Endothelial cell of hepatic sinusoid (primary cell): ENCODE results near the gene ABHD2.

ENCODE experiments used
- in situ Hi-C: cut with HindIII; loops from 2 replicates; pipeline ENCODE4 v1.10.0; 2017; ENCODE audit warnings: low sequenced_read_pairs

Gene ABHD2

GRCh38 chr15:89157918-89158564 lies 69.8 kb downstream of the ABHD2 start:
- in situ Hi-C loops = no loop called here

GRCh38 chr15:89161666-89162065 lies 73.4 kb downstream of the ABHD2 start:
- in situ Hi-C loops = loop anchor here (5.0 kb wide), 1 partner anchor 39 kb away; no protein-coding TSS in a partner anchor

GRCh38 chr15:89163271-89164055 lies 75.2 kb downstream of the ABHD2 start:
- in situ Hi-C loops = loop anchor here (5.0 kb wide), 1 partner anchor 41 kb away; no protein-coding TSS in a partner anchor

DNA sequence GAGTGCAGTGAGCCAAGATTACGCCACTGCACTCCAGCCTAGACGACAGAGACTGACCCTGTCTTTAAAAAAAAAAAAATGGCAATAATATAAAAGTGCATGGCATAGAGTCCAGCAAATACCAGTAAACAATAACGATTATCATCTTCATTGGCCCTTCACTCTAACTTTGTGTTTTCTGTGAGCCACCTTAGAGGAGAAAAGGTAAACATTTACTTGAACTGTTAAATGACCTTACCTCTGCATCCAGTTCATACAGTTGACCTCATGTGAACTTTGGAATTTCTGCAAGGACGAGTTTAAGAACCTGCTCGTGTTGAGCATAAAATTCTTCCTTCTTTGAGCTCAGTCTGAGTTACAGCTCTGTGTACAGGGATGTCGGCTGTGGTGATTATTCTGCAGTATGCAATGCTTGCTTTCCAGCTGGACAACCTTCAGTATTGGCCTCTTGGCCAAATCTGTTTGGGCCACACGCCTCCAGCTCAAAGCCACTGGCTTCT lies 76.5 kb downstream of the ABHD2 start:
- in situ Hi-C loops = loop anchor here (5.0 kb wide), 2 partner anchors 42 to 102 kb away; no protein-coding TSS in a partner anchor

DNA sequence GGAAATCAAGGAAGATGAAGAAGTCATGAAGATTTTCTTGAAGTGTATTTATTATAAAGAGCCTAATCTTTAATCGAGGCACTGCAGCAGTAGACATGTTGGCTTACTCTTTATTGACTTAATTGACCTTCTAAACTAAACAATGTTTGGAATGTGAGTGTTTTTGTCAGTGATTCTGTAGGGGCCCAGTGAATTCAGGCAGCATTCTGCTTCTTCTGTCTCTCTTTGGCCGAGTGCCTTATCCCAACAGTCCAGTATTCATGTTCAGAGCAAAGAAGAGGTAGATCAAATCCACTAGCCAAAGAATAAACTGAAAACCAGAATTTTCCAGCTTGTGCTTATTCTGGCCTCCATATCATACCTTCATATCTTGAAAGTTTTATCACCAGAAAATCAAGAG lies 77.4 kb downstream of the ABHD2 start:
- in situ Hi-C loops = loop anchor here (5.0 kb wide), 1 partner anchor 103 kb away; no protein-coding TSS in a partner anchor

DNA sequence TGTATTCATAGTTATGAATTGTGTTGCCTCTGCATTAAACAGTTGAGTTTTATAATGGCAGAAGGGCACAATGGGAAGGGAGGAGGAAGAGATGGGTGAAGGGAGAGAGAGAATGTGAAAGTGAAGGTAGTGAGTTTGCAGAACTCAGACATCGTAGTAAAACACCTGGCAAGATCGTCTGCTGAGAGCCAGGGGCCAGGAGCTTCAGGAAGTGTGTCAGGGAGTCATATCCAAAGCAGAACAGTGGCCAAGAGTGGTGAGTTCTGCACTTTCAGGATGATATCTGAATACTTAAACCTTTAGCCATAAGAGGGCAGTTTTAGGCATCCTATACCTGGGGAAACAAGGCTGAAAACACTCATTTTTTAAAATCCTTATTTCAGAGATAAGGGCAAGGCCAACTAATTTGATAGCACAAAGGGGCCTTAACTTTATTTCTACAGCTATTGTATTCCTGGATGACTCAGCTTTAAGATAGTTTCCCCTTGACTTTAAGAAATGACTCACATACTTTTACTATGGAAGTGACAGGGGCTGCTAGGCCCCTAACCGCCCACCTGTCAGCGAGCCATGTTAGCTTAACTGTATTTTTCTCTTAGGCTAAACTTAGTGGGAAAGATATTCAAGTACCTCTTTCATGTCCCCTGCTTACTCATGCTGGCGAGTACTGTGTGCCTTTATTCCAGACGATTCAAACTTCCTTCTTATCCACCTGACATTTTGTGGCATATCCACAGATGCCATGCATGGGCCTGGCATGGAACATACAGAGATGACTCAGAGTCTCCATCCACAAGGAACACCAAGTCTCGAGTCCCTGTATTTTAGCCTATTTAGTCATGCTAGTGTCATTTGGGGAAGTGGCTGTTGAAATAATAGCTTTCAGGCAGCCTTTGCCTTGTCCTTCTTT lies 79.3 kb downstream of the ABHD2 start:
- in situ Hi-C loops = loop anchor here (5.0 kb wide), 1 partner anchor 105 kb away; no protein-coding TSS in a partner anchor

DNA sequence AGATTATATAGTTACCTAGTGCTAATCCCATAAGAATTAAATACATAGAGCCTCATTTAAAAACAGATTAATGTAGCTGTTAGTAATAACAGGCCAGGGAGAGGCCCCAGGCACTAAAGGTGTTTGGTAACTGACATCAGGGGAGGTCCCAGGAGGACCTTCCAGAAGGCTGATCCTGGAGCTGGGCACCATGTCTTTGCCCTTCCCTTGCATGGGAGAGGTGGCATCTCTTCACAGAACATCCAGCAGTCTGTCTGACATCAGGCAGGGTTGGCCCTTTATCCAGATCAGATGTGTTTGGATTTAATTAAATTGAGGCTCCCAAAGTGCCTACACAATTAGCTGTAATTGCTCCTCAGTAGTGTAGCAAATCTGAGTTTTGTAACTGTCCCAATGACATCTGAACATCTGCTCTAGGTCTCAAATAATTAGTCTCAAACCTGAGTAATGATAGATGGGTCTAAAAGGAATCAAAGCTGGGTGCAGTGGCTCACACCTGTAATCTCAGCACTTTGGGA lies 80.1 kb downstream of the ABHD2 start:
- in situ Hi-C loops = loop anchor here (5.0 kb wide), 1 partner anchor 106 kb away; no protein-coding TSS in a partner anchor

DNA sequence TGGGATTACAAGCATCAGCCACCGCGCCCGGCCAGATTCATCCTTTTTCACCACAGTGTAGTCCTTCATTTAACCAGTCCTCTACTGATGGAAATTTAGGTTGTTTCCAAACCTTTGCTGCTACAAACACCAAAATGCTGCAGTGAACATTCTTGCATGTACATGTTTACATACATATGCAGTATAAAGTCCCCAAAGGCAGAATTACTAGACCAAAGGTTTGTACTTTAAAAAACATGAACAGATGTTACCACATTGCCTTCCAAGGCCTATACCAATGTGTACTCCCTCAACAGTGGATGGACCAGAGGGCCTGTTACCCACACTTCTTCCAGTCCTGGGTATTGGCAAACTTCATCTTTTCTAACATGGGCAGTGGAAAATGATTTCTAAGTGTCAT lies 82.1 kb downstream of the ABHD2 start:
- in situ Hi-C loops = no loop called here

- in situ Hi-C loops = no loop called here
Measured at GRCh38 chr15:89171136-89172072, 83.1 kb downstream of the ABHD2 start.

DNA sequence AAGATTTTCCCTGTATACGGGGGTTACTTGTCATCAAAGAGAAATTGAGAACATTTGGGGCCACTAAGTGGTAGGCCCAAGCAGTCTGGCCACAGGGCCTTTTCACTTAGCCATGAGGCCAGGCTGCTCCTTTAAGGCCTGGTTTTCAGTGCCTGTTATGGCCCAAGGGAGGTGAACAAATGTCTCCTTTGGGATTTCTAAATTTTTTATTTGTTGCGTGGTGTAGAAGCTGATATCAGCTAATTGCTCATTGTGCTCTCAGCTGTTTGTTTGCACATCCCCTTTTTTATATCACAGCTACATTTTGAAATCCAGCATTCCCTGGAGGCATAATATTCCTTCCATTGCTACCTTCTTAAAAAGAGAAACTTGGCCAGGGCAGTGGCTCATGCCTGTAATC lies 84.7 kb downstream of the ABHD2 start:
- in situ Hi-C loops = no loop called here

DNA sequence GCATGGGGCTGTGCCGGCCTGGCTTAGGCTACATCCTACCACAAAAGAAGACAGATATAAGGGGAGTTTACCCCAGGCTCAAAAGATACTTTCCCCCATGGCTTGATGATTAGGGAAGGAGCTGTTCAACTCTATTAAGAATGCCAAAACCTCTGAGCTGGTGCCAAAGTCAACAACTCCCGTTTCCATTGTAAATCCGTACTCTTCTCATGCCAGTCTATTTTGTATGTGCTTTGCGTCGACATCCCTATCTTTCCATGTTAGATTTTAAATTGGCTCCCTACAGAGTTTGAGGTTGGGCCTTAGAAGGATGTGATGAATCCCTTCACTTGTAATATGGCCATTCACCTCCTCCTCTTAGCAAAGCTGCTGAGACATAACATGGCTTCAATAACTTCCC lies 86.2 kb downstream of the ABHD2 start:
- in situ Hi-C loops = no loop called here

GRCh38 chr15:89175617-89176191 lies 87.4 kb downstream of the ABHD2 start:
- in situ Hi-C loops = no loop called here

- in situ Hi-C loops = no loop called here
Measured at GRCh38 chr15:89177116-89177515, 88.9 kb downstream of the ABHD2 start.

- in situ Hi-C loops = no loop called here
Measured at GRCh38 chr15:89177633-89178306, 89.5 kb downstream of the ABHD2 start.

- in situ Hi-C loops = no loop called here
Measured at GRCh38 chr15:89178307-89178977, 90.2 kb downstream of the ABHD2 start.

DNA sequence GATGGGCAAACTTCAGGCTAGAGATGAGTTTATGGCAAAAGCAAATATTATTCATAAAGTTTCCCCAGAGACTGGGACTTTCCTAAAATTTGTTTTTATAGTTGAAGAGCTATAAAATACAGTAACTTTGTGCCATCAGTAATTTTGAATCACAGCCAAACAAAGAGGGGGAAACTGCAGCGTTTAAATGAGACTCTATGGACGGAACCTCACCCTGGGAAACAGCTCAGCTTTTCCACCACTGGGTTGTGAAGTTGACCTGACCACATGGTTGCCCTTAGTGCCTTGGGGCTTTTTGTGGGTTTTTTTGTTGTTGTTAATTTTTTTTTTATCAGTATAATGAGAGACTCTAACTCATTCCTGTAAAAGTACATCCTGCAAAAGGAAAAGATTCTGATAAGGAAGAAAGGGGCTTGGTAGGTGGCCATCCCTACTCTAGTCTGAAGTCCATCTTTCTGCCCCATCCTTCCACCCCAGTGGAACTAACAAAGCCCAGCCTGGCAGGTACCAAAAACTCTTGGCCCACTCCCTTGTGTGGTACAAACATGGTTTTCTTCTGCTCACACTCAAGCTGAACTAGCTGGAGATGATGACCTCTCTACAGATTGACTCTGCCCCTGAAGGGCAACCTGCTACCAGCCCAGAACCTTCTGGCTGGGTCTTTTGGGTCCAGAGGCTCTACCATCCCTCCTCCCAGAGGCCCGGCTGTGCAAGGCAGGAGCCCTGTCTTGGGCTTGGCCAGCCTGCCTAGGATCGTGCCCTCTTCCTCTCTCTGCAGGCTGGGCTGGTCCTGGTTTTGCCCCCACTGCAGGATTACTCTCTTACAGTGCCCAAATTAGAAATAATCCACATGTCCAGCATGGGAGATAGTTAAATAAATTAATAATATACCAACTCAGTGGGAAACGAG lies 92.0 kb downstream of the ABHD2 start:
- in situ Hi-C loops = no loop called here

DNA sequence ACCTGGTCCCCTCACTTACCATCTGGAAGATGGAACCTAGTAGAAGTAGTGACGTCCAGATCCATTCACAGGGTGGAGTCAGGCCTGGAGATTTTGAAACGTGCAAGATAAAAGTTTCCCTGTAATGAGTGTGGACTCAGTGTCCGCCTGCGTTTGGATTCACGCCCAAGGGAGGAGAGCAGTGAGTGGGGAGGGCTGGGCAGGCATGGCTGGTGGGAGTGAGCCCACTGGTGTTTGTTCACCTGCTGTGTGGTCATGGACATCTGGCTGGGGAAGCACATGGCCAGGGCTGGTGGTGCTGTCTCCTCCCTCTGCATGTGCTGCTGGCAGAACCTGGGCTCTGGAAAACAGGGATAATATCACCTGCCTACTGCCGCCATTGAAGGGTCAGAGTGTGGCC lies 96.1 kb downstream of the ABHD2 start:
- in situ Hi-C loops = no loop called here
